ENCODE results near the gene LTBP3.

LTBP3 gene

DNA sequence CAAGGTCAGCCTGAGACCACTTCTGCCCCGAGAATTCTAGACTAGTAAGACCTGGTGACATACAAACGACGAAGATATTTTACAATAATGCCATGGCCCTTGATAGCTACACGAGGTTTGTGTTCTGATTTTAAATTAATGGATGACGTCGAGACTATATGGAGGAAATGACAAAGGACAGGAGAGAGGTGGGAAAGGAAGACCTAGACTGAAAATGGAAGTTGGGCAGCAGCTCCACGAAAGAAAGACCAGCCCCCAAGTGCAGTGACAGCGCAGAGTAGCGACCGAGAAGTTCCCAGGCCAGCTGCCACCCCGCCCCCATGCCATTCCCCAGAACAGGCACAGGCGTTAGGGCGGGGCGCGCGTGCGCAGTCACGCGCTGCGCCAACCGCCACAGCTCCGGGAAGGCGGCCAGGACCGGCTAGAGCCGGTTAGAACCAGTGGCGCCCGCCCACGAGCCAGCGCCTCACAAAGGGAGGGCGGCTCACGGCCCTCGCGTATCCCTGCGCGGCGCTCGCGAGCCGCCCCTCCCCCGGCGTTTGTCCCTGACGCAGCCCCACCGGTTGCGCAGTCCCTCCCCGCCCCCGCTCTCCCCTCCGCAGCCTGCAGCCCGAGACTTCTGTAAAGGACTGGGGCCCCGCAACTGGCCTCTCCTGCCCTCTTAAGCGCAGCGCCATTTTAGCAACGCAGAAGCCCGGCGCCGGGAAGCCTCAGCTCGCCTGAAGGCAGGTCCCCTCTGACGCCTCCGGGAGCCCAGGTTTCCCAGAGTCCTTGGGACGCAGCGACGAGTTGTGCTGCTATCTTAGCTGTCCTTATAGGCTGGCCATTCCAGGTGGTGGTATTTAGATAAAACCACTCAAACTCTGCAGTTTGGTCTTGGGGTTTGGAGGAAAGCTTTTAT, 60.8 kb downstream of the LTBP3 start:
- DNase-seq (ENCODE audit: insufficient read length, low spot score) = no peak
- TF ChIP-seq POLR2A (IDR thresholded peaks at IDR 0.05; ENCODE audit: low read depth, low read length) = no peak; the same call in none of the 2 replicates
- no peak for FAIRE-seq

DNA sequence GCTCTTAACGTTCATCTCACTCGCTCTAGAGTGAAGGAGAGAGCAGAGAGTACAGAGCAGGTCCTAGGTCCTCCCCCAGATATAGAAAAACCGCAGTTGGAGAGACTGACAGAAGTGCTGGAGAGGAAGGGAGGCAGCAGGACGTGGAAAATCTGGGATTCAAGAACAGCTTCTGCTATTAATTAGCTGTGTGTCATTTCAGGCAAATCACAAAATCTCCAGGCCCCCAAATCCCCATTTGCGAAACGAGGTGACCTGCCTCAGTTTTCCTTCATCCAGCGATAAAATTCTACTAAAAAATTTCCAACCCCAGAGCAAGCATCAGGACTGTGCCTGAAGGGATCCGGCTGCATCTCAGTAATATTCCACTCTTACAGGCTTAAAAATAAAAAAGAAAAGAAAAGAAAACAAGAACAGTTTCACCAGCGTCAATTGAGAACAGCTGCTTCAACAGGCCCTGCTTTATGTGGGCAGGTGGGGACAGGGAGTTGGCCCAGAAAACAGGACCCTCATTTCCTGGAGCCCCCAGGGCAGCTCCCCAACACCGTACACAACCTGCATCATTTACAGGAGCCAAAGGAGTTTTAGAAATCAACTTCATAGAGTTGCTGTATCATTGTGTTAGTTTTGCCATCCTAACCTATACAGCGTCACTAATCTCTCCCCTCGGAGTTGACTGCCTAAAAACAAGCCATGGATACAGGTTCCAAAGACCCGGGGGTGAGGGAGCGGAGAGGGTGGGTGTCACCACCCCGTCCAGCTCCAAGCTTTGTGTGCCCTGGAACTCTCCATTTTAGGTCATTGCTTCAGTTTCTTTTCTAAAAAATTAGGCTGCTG, 61.6 kb downstream of the LTBP3 start:
- DNase-seq (ENCODE audit: insufficient read length, low spot score) = no peak
- TF ChIP-seq POLR2A (IDR thresholded peaks at IDR 0.05; ENCODE audit: low read depth, low read length) = no peak
- FAIRE-seq = no peak

DNA sequence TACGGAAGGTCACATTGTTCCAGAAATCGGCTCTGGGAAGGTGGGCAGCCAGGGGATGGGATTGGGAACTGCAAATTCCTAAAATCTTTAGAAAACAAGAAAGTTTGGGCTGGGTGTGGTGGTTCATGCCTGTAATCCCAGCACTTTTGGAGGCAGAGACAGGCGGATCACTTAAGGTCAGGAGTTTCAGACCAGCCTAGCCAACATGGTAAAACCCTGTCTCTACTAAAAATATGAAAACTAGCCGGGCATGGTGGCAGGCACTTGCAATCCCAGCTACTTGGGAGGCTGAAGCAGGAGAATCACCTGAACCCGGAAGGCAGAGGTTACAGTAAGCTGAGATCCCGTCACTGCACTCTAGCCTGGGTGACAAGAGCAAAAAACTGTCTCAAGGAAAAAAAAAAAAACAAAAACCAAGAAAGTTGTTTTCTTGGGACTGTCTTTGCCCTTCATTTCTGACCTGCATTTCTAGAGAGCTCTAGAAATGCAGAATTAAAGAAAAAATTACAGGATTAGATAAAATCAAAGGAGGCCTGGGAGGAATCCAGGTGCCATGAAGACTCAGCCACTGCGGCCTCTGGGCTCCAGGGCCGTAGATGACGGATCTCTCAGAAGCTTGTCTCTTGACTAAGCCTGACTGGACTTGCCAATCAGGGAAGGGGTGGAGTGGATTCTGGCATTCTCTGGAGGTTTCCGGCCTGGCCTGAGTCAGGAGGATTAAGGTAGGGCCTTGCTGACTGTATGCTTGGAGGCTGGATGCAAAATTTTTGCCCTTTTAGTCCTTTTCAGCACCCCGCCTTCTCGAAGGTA, 64.6 kb downstream of the LTBP3 start:
- FAIRE-seq = no peak
- no peak for DNase-seq (ENCODE audit: insufficient read length, low spot score)
- TF ChIP-seq POLR2A (IDR thresholded peaks at IDR 0.05; ENCODE audit: low read depth, low read length) = peak; percentile 38; the same call in 1 of the 2 replicates

DNA sequence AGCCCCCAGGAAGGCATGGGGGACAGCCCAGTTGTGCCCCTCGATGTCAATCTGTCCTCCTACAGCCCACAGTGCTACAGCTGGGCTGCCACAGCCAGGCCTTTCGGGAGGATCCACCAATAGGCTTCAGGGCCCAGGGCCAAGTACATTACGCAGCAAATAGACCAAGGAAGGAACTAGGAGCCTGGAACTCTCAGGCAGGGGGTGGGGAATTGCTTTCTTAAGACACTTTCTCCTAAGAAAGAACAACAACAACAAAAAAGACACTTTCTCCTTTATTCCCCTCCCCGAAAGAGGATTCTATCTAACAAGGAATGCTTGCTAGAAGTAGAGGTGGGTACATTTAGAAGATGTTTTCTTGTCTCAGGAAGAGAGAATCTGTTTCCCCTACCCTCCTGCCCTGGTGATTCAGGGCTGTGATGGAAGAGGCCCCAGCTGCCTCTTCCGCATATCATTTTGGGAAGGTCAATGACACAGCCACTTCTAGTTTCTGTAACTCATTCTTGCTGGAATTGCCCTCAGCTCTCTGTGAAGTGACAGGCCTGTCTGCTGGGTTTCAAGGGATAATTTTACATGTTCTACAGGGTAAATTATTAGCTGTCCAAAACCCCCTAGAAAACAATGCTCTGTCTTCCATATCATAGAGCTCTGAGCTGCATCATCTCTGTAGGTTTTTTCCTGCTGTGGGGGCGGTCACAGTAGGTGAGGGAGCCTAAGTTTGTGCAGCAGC, 65.4 kb downstream of the LTBP3 start:
- DNase-seq (ENCODE audit: insufficient read length, low spot score) = no peak
- FAIRE-seq = no peak
- TF ChIP-seq POLR2A (IDR thresholded peaks at IDR 0.05; ENCODE audit: low read depth, low read length) = peak; percentile 40

DNA sequence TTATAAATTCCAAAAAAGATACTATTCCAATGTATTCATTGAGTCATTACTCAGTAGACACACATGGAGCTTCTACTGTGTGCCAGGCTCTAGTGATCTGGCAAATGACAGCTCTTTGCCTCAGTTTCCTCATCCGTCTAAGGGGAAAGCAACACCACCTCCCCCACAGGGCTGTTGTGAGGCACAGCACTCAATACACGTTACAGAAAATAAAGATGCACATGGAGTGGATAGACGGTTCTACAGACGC, 65.8 kb downstream of the LTBP3 start:
- DNase-seq (ENCODE audit: insufficient read length, low spot score) (no peak), FAIRE-seq (no peak)
- TF ChIP-seq POLR2A (IDR thresholded peaks at IDR 0.05; ENCODE audit: low read depth, low read length) = no peak

DNA sequence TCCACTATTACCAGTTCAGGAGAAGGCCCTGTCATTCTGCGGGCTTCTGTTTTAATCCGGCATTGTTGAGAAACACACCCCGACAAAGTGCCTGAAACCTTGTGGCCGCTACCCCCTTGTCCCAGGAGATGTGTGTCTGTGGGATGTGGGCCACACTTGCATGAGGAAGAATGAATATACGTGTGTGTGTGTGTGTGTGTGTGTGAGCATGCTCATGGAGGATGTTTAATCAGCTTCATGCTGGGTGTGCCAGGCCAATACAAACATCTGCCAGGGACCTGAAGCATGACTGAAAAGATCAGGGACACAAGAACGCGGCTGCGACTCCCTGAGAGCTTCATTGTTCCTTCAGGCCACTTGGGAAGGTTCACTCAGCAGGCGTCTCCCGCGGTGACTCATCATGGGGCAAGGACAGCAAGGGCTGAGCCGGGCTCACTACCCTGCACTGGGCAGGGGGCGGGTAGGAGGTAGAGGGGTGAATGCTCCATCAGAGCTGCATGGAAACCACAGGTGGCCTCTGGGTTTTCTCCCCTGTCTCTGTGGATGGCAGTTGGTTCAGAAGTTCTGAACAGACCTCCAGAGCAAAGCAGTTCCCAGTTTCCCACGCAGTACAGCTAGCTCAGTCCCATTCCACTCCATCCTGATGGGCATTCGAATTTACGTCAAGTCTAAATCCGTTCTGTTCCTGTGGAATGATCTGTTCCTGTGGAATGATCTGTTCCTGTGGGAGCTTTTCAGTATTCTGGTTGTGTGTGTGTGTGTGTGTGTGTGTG, 66.4 kb downstream of the LTBP3 start:
- FAIRE-seq (no peak), DNase-seq (ENCODE audit: insufficient read length, low spot score) (no peak)
- TF ChIP-seq POLR2A (IDR thresholded peaks at IDR 0.05; ENCODE audit: low read depth, low read length) = 0 out of 2 replicates have a peak, but pooled peaks have one; percentile 25

DNA sequence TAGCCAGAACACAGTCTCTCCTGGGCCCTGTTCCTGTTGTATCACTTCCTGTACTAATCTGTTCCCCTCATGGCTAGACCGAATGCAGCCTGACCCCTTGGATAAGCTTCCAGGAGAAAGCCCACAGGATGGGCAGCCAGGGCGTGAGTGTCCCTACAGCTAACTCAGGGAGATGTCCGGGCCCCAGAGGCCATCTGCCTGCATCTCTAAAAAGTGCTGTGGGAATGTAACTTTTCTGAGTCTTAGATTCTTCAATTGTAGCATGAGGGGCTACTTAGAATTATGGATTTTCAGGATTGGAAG, 67.0 kb downstream of the LTBP3 start:
- no peak for FAIRE-seq
- DNase-seq (ENCODE audit: insufficient read length, low spot score) = no peak

DNA sequence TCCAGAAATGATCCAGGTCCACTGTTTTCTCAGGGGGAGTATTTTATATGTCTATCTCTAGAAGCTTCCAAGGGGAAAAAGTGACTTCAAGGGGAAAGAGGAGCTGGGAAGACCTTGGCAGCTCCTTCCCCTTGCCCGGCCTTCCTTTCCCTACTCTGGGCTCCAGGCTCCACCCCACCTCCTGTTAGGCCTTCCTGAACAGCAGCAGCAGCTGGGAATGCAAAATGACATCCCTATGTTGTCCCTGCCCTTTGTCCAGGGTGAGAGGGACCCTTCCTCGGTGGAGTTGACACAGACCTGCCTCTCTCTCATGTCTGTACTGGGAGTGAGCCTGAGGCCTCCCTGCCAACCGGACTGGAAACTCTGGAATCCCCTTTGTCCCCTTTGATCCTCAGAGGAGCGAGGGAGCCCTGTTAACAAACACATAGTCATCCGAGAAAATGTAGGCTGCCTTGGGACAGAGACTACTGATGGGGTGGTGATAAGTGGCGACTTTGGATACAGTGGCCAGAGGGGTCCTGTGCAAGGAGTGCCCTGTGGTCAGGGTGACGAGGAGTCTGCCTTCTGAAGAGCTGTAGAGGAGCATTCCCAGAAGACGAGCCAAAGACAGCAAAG, 68.3 kb downstream of the LTBP3 start:
- DNase-seq (ENCODE audit: insufficient read length, low spot score) = no peak
- no peak for FAIRE-seq

More for the DNA sequence above, 67.0 kb downstream of the LTBP3 start:
- TF ChIP-seq POLR2A (IDR thresholded peaks at IDR 0.05; ENCODE audit: low read depth, low read length) = no peak

DNA sequence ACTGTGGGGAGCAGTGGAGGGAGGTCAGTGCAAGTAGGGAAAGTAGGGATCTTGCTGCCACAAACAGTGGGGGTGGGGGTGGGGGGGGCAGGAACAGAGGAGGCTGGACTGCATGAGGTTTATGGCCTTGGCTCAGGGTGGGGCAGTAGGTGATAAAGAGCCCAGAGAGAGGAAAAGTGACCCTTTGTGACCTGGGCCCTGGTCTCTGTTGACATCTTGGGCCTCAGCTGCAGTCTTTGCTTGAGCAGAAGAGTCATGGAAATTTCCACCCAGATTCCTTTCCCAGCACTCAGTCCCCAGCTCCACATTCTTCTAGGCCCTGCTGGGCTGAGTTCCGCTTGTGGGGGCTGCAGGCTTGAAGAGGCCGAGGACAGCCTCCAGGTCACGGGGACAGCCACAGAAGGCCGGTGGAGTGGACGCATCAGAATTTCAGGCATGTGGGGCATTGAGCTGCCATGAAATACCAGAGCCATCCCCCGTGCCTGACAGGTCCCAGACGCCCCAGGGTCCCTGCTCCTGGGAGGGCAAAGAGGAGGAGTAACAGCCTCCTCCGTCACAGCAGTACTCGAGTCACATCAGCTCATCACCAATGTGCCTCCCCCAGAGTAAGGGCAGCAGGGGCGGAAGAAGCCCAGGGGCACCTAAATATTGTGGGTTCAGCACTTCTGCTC, 69.0 kb downstream of the LTBP3 start:
- DNase-seq (ENCODE audit: insufficient read length, low spot score) (no peak), FAIRE-seq (no peak)
- no peak; the same call in 1 of the 2 replicates for TF ChIP-seq POLR2A (IDR thresholded peaks at IDR 0.05; ENCODE audit: low read depth, low read length)

More for the DNA sequence above, 68.3 kb downstream of the LTBP3 start:
- no peak; the same call in 1 of the 2 replicates for TF ChIP-seq POLR2A (IDR thresholded peaks at IDR 0.05; ENCODE audit: low read depth, low read length)

All from H54 (cell line).